GM15510 (cell line): ENCODE measurements around the gene NCKAP5.

Experiments used
- POLR2A ChIP-seq: IDR thresholded peaks from 3 replicates; pipeline ENCODE4 v1.6.1; 2011; ENCODE audit warnings: borderline replicate concordance; ENCODE audit not compliant: insufficient read length; ENCODE audit errors: extremely low read depth

The NCKAP5 gene

GRCh38 chr2:133221398-133221797, 346.9 kb downstream of the NCKAP5 start:
- no peak for TF ChIP-seq POLR2A

GRCh38 chr2:133218204-133218603, 350.1 kb downstream of the NCKAP5 start:
- TF ChIP-seq POLR2A, result no peak

- no peak for TF ChIP-seq POLR2A
Observed at GRCh38 chr2:133215477-133215876, 352.8 kb downstream of the NCKAP5 start.

GRCh38 chr2:133213651-133214050, 354.6 kb downstream of the NCKAP5 start:
- no peak for TF ChIP-seq POLR2A

DNA sequence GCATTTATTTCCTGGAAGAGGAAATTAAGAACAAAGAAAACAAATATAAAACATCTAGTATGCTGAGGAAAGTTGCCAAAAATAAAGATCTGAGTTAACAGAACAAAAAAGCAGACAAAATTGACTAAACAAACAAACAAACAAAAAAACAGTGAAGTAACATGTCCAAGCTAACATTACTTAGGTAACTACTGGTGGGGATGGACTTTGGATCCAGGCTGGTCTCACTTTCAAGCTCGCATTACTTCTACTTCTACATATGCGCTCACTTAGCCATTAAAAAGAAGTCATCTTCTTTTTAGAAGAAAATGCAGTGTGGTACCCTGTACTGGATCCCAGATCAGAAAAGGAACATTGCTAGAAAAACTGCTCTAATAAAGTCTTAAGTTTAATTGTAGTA, 358.9 kb downstream of the NCKAP5 start:
- no peak for TF ChIP-seq POLR2A

- TF ChIP-seq POLR2A, result no peak
Observed at GRCh38 chr2:133204421-133204820, 363.8 kb downstream of the NCKAP5 start.

DNA sequence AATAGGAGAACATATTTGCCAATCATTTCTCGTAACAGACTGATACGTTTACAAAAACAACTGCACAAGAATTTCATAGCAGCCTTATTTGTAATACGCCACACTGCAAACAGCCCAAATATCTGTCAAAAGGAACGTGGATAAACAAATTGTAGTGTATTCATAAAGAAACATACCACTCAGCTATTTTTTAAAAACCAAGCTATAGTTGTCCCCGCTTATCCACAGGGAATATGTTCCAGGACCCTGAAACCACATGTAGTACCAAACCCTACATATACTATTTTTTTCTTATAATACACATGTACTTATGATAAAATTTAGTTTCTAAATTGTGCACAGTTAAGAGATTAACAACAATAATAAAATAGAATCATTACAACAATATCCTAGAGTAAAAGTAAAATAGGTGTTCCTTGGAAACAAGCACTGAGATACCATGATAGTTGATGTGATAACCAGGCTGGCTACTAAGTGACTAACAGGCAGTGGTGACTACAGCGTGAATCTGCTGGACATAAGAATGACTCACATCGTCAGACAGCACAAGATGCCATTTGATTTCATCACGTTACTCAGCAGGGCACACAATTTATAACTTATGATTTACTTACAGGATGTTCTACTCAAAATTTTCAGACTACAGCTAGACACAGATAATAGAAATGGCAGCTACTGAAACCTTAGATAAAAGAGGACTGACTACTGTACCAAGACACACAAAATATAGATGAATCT, 367.4 kb downstream of the NCKAP5 start:
- TF ChIP-seq POLR2A, result no peak

DNA sequence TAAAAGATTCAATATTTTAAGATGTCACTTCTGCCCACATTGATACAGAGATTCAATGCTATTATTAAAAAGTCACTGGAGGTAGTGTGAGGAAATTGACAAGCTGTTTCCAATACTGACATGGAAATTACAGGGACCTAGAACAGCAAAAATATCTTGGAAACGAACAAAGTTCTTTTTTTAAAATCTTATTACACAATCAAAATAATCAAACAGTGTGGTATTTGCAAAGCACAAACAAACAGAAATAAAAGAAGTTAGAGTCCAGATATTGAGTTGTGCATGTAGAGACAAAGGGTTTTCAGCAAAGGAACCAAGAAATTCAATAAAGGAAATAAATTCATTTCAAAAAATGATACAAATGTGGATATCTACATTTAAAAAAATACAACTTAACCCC, 369.6 kb downstream of the NCKAP5 start:
- TF ChIP-seq POLR2A, result no peak

GRCh38 chr2:133197156-133197555, 371.1 kb downstream of the NCKAP5 start:
- TF ChIP-seq POLR2A, result no peak

DNA sequence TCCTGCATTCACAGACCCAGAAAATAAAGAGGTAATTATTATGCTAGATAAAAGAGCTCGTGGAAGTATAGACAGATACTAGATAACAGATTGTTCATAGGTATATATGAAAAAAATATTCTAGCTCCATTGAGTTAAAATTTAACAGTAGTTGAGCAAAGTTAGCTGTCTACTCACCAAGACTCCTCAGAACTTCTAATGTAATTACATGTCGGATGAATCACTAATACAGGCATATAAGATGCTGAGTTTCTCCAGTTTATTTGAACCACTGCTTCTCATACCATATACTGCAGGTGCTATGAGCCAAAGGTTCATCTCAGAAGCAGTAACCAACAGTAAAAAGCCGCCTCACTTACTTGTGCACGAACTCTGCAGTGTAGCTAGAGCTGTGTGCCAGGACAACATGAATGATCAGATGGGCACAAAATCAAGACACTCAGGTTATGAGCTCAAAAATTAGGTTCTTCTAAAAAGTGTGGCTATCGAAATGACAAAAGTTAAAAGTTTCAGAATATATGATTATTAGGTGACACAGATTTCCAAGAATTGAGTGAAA, 373.4 kb downstream of the NCKAP5 start:
- TF ChIP-seq POLR2A, result no peak

DNA sequence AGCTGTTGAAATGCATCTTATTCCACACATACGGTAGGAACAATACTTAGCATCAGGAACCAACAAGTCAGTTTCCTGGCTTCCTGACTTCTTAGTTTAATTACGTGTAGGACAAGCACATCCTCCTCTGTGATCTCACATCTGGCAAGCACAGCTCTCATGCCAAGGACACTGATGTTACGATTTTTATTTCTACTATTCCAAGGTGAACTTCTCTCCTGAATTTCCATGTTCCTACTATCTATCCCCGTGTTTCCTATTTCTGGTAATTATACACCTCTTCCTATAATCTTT, 374.0 kb downstream of the NCKAP5 start:
- no peak for TF ChIP-seq POLR2A

- no peak for TF ChIP-seq POLR2A
Observed at GRCh38 chr2:133193544-133194361, 374.5 kb downstream of the NCKAP5 start.

DNA sequence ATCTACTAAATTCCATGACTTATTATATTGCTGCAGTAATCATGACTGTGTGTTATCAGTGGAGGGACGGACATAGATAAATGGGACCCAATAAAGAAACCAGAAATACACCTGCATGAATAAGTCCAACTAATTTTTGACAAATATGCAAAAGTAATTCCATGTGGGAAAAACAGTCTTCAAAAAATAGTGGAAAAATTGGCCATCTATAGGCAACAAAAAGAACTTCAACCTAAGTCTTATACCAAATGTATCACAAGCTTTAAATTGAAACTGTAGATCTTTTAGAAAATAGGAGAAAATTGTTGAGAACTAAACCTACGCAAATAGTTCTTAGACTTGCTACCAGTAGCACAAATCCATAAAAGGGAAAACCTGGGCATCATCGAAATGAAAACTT, 376.2 kb downstream of the NCKAP5 start:
- no peak for TF ChIP-seq POLR2A

DNA sequence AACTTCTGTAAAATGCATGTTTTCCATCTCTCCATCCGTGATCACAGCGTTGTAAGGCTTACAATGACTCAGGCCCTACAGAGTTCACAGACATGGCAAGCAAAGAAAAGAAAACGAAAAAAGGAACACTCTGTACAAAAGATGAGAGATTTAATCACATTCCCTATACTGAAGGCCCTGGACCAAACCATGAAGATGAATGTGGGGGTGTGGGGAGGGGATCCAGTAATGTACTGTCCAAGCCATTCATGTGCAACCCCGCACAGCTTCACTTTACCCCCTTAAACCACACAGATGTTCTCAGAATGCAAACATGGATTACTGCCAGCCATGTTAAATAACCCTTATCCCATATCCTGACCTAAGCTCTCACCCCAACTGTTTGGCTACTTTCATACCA, 391.1 kb downstream of the NCKAP5 start:
- TF ChIP-seq POLR2A, result no peak

DNA sequence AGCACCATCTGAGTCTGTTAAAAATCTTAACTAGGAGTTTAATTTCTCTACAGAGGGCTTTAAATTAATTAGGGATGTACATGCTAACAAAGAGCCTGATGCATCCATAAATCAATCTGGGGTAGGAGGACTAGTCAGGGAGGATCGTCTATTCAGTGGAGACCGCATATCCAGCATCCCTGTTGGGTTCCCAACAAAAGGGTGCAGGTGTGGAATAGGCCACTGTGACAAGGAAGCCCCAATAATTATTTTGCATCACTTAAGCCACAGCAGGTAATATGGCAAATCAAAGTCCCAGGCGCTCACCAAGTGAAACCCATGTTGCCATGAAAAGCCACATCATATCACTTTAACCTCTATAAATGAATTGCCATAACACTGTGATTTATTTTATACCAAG, 392.3 kb downstream of the NCKAP5 start:
- no peak for TF ChIP-seq POLR2A

GRCh38 chr2:133173224-133173623, 395.0 kb downstream of the NCKAP5 start:
- no peak for TF ChIP-seq POLR2A
